CD4-positive, alpha-beta T cell treated with Interleukin-15 for 1 hour (primary cell): Measurements from ENCODE around the gene CBX7.
"Not testable (repeated sequence)": the region's sequence is repeated elsewhere in the genome, so short reads cannot be mapped to it uniquely, and the experiment has no call there.

Experiments used
- DNase-seq: peaks from one replicate; pipeline ENCODE4 v3.0.0-alpha.2; 2020

CBX7 gene

DNA sequence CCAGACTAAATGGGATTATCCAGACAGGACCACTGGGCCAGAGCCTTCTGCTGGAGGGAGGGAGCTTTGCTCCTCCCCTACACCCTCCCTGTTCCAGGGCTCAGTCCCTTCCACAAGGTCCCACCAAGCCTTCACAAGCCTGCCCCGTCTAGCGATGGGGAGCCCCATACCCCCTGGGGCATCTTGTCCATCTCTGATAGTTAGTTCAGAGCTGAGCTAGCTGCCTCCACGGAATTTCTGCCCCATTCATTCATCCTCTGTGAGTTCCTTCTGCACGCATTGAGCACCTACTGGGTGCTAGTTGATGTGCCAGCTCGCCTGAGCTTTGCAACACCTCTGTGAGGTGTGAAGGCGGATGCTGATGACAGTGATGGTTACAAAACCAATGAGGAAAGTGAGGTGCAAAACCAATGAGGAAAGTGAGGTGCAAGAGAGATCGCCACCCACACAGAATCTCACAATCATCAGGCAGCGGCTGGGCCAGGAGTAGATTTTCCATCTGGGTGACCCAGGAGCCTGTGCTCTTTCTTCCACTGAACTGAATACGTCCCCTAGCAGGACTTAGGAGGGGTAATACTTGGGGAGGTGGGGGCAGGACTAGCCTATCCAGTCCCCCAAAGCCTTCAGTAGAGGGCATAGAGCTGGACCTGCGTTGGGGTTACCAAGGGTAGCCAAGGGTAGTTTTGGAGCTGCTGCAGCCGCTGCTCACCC, 21.5 kb upstream of the CBX7 start:
- peak; percentile 66 for DNase-seq

DNA sequence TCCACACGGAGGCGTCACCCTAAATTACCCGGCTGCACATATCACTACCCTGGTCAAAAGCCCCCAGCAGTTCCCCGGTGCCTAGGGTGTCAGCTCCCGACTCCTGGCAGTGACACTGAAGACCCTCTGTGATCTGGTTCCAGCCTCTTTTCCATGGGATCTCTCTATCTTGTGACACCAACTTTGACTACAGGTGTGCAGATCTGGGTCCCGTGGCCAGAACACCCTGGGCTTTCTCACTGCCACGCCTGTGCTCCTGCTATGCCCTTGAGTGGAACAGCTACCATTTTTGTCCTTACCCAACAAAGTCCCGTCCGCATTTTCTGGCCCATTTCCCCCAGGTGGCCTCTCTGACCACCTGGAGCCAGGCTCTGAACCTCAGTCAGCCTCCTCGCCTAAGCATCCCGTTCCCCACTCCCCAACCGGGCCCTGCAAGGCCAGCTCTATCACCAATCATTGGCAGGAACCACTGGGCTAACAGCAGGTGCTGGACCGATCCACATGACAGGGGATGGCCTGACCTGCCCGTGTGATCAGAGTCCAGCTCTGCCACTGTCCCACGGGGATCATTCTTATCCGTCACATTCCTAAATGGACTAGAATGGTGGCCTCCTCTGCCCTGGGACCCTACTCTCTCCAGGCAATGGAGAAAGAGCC, 20.7 kb upstream of the CBX7 start:
- no peak for DNase-seq

GRCh38 chr22:39172265-39173049, 20.0 kb upstream of the CBX7 start:
- not testable (repeated sequence) for DNase-seq

GRCh38 chr22:39171623-39172264, 19.3 kb upstream of the CBX7 start:
- no peak for DNase-seq

- peak; percentile 81 for DNase-seq
Measured at GRCh38 chr22:39170825-39171622, 18.5 kb upstream of the CBX7 start.

DNA sequence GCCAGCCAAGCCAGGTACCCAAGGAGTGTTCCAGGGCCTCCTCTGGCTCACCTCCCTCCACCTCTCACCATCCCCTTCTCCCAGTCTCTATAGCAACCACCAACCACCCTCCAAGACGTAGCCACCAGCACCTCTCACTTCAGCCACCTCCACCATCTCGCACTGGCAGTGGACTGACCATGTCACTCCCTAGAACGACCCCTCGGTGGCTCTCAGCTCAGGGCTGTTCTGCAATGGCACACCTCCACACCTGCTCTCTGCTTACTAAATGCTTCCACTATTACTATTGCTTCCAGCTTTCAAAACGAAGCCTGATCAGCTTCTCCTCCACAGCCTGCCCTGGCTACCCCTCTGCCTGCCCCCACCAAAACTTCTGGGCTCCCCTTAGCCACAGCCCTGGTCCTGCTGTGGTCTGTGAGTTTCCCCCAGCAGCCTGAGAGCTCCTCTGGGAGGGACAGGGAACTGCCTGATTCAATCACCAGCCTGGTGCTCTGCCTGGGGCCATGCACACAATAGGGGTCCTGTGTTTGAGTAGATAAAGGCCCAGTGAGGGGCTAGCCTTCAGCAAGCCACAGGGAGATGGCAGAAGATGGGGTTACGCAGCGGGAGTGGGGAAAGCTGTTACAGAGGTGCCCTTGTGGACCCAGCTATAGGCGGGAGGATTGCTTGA, 17.5 kb upstream of the CBX7 start:
- no peak for DNase-seq

GRCh38 chr22:39166547-39166946, 14.1 kb upstream of the CBX7 start:
- DNase-seq: no peak

DNA sequence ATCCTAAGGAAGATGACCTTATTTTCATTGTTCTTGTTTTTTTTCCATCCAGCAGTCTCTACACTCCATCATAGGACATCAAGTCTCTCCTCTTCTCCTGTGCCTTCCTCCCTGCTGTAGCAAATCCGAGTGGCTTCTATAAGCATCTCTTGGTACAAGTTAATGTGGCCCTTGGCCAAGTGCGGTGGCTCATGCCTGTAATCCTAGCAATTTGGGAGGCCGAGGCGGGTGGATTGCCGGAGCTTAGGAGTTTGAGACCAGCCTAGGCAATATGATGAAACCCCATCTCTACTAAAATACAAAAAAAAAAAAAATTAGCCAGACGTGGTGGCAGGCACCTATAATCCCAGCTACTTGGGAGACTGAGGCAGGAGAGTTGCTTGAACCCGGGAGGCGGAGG, 3.6 kb upstream of the CBX7 start:
- not testable (repeated sequence) for DNase-seq

DNA sequence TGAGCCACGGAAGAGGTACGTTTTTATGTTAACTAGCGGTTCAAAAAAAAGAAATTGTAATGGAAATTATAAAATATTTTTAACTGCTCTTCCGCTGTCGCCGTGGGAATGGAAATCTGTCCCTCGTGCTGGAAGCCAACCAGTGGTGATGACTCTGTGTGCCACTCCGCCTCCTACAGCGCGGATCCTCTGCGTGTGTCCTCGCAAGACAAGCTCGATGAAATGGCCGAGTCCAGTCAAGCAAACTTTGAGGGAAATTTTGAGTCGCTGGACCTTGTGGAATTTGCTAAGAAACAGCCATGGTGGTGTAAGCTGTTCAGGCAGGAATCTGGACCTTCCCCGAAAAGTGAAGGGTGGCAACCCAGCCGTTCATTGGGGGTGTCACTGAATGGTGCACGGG, 2.9 kb upstream of the CBX7 start:
- DNase-seq: no peak

DNA sequence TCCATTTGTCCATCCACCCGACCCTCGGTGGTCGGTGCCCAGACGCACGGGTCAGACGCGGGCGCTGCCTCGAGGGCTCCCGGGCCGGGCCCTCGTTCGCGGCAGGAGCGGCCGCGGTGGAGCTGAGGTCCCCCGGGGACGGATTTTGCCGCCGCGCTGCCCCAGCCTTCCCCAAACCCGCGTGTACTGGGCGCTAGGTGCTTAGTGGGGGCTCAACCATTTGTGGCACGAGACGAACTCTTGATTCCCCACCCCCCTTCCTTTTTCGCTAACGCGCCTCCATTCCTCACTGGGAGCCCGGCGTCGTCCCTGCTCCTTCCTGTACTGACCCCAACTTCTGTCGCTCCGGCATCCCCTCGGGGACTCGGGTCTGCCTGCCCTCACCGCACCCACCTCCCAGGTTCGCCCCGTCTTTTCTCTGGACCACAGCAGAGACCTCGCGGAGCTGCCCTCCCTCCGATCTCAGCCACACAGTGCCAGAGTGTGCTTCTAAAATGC, 789 bp upstream of the CBX7 start:
- DNase-seq: no peak

GRCh38 chr22:39152024-39152510, 413 bp downstream of the CBX7 start:
- DNase-seq: no peak

- no peak for DNase-seq
Measured at GRCh38 chr22:39151329-39151975, 1.0 kb downstream of the CBX7 start.

GRCh38 chr22:39150848-39151215, 1.6 kb downstream of the CBX7 start:
- DNase-seq: no peak

- DNase-seq: no peak
Measured at GRCh38 chr22:39149915-39150847, 2.3 kb downstream of the CBX7 start.

DNA sequence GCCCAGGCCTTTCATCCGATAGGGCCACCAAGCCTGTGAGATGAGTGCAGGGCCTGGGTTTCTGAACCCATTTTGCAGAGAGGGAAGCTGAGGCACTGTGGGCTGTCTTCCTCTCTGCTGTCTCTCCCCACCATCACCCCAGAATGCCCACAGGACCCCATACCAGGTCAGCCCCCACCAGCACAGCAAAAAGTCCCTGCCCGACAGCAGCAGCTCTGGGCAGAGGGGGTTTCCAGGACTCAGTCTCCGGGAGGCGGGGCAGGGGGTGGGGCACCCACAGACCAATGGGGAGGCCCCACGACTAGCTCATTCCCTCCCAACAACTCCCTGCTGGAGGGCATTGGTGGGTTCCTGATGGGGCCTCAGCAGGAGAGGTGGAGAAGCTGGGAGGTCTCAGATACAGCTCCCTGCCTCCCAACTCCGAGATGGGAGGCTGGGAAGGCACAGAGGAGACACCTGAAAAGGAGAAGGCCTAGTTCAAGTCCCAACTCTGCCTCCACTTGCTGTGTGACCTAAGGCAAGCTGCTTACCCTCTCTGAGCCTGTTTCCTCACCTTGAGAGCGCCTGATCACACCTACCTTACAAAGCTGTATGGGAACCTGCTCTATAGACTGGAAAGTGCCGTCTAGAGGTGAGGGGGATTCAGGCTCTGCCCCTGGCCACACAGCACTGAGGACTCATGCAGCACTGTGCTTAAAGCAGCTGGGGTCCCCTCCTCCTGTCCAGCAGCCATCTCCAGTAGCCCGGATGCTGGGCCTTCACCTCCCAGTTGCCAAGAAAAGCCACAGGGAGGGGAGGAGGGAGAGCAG, 3.5 kb downstream of the CBX7 start:
- DNase-seq: peak; percentile 83

- DNase-seq: no peak
Measured at GRCh38 chr22:39148026-39148726, 4.3 kb downstream of the CBX7 start.

DNA sequence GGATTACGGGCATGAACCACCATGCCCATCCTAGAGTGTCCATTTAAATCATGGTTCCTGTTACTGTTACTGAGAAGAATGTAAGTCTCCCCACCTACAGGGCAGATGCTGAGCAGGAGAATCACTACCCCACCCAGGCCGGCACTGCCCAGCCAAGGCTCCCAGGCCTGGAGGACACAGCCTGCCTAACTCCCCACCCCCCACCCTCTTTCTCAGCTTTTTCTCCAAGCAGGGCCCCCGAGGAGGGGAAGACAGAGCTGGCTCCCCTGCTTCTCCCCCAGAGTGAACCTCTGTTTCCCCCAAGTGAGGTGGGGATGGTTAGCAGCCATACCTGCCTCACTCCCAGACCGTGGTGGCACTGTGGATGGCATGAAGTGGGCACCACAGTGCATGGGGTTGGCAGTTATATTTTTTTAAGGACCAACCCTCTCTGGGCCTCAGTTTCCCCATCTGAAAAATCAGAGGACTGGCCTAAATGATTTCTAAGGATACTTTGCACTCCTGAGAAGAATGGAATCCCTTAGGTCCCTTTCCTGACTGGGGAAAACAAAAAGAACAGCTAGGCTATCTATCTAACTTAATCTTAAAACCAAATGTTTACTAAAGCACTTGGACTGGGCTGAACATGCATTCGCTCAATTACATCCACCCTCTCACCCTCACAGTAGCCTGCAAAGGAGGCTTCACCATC, 5.0 kb downstream of the CBX7 start:
- no peak for DNase-seq
